Measurements from ENCODE around the gene OR1D5. TPM values are rescaled to one million over a fixed set of nuclear protein-coding genes. Genes with fewer than 3 reads are reported as not detected.

OR1D5 gene
- total and polyA plus RNA-seq, 10 of the 15 experiments (the other 5 are each of a cell fraction or from before 2014, with no cell fraction given): not detected

DNA sequence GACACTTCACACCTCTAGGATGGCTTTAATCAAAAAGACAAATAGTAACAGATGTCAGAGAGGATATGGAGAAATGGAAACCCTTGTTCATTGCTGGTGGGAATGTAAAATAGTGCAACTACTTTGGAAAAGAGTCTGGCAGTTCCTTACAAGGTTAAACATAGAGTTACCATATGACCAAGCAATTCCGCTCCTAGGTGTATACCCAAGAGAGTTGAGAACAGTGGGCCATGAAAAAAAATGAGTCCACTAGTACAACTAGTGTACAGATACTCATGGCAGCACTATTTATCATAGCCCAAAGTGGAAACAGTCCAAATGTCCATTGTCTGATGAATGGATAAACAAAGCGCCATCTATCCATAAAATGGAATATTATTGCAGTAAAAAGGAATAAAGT is 39.1 kb downstream of the OR1D5 start (continued):
- TF ChIP-seq PAX8 (IDR thresholded peaks at IDR 0.05) (no peak), BMI1 (IDR thresholded peaks at IDR 0.05; ENCODE audit: borderline replicate concordance) (no peak), SUZ12 (IDR thresholded peaks at IDR 0.05; ENCODE audit: unreplicated experiment) (no peak), ZNF274 (IDR thresholded peaks at IDR 0.05; ENCODE audit: insufficient read depth, insufficient read length) (no peak), CHD1 (IDR thresholded peaks at IDR 0.05; ENCODE audit: low read depth, low read length) (no peak), ZNF217 (IDR thresholded peaks at IDR 0.05) (no peak), EED (IDR thresholded peaks at IDR 0.05; ENCODE audit: low read depth) (no peak), NFIC (IDR thresholded peaks at IDR 0.05; ENCODE audit: low read depth, low read length) (no peak), RAD21 (IDR thresholded peaks at IDR 0.05; ENCODE audit: insufficient read depth, low read depth, low read length) (no peak)
- TF ChIP-seq, protein P1, sequence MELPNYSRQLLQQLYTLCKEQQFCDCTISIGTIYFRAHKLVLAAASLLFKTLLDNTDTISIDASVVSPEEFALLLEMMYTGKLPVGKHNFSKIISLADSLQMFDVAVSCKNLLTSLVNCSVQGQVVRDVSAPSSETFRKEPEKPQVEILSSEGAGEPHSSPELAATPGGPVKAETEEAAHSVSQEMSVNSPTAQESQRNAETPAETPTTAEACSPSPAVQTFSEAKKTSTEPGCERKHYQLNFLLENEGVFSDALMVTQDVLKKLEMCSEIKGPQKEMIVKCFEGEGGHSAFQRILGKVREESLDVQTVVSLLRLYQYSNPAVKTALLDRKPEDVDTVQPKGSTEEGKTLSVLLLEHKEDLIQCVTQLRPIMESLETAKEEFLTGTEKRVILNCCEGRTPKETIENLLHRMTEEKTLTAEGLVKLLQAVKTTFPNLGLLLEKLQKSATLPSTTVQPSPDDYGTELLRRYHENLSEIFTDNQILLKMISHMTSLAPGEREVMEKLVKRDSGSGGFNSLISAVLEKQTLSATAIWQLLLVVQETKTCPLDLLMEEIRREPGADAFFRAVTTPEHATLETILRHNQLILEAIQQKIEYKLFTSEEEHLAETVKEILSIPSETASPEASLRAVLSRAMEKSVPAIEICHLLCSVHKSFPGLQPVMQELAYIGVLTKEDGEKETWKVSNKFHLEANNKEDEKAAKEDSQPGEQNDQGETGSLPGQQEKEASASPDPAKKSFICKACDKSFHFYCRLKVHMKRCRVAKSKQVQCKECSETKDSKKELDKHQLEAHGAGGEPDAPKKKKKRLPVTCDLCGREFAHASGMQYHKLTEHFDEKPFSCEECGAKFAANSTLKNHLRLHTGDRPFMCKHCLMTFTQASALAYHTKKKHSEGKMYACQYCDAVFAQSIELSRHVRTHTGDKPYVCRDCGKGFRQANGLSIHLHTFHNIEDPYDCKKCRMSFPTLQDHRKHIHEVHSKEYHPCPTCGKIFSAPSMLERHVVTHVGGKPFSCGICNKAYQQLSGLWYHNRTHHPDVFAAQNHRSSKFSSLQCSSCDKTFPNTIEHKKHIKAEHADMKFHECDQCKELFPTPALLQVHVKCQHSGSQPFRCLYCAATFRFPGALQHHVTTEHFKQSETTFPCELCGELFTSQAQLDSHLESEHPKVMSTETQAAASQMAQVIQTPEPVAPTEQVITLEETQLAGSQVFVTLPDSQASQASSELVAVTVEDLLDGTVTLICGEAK (IDR thresholded peaks at IDR 0.05; ENCODE audit: borderline replicate concordance): no peak
- TF ChIP-seq, protein P2, sequence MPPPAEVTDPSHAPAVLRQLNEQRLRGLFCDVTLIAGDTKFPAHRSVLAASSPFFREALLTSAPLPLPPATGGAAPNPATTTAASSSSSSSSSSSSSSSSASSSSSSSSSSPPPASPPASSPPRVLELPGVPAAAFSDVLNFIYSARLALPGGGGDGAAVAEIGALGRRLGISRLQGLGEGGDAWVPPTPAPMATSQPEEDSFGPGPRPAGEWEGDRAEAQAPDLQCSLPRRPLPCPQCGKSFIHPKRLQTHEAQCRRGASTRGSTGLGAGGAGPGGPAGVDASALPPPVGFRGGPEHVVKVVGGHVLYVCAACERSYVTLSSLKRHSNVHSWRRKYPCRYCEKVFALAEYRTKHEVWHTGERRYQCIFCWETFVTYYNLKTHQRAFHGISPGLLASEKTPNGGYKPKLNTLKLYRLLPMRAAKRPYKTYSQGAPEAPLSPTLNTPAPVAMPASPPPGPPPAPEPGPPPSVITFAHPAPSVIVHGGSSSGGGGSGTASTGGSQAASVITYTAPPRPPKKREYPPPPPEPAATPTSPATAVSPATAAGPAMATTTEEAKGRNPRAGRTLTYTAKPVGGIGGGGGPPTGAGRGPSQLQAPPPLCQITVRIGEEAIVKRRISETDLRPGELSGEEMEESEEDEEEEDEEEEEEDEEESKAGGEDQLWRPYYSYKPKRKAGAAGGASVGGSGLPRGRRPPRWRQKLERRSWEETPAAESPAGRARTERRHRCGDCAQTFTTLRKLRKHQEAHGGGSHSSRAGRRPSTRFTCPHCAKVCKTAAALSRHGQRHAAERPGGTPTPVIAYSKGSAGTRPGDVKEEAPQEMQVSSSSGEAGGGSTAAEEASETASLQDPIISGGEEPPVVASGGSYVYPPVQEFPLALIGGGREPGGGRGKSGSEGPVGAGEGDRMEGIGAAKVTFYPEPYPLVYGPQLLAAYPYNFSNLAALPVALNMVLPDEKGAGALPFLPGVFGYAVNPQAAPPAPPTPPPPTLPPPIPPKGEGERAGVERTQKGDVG (CRISPR knock-in tag; IDR thresholded peaks at IDR 0.05): no peak

Measured in GM12878 (cell line).